Uterus (tissue), 2 donors: ENCODE data around the gene PRMT7.

Experiments
- CTCF ChIP-seq, 4 experiments: fragments of 200-600 bp in 2 of 4; fragments of 450-650 bp in 2 of 4; sonication (generic) in 2 of 4; IDR thresholded peaks; one replicate each; pipeline ENCODE4 v1.5.1; 2016 to 2019; ENCODE audit warnings: antibody characterized with exemption in 4 of 4, mild to moderate bottlenecking in 2 of 4, moderate library complexity in 1 of 4
- POLR2A ChIP-seq, 2 donors: fragments of 450-650 bp; IDR thresholded peaks; one replicate each; pipeline ENCODE4 v1.6.1; 2016; ENCODE audit warnings: antibody characterized with exemption in 2 of 2, mild to moderate bottlenecking in 1 of 2, moderate library complexity in 1 of 2

GRCh38 chr16:68309799-68310198 lies 1.0 kb upstream of the PRMT7 start:
- TF ChIP-seq CTCF (IDR thresholded peaks at IDR 0.05) (no peak), POLR2A (IDR thresholded peaks at IDR 0.05) (no peak)
